K562 (cell line): ENCODE measurements around the gene JUN.

Source experiments
- BRCA1 ChIP-seq, 2 experiments: fragments of 450-650 bp in 1 of 2; sonication (generic) in 1 of 2; formaldehyde crosslinking in 1 of 2; IDR thresholded peaks; 2 replicates each; pipeline versions ENCODE4 v1.5.0 to v1.6.1; 2017 to 2020; ENCODE audit warnings: mild to moderate bottlenecking in 1 of 2, missing genetic modification reagents in 1 of 2
- CBX2 ChIP-seq: fragments of 200-600 bp; sonication (generic); IDR thresholded peaks from one replicate; pipeline ENCODE4 v1.6.1; 2012; ENCODE audit warnings: mild to moderate bottlenecking, low read length, inconsistent platforms; ENCODE audit not compliant: insufficient read depth, poor library complexity, severe bottlenecking
- CHD2 ChIP-seq: IDR thresholded peaks from 2 replicates; pipeline ENCODE4 v1.6.1; 2011; ENCODE audit warnings: low read depth, low read length
- CREB1 ChIP-seq, 2 experiments: sonication (generic) in 1 of 2; formaldehyde crosslinking in 1 of 2; IDR thresholded peaks; 2 replicates each; pipeline versions ENCODE4 v1.6.1 to v1.8.0; 2012 to 2022; ENCODE audit warnings: inconsistent platforms in 1 of 2, mild to moderate bottlenecking in 1 of 2, missing genetic modification reagents in 1 of 2, moderate library complexity in 1 of 2
- TCF7 ChIP-seq: sonication (generic); IDR thresholded peaks from 2 replicates; pipeline ENCODE4 v1.6.1; 2016; ENCODE audit warnings: antibody characterized with exemption, borderline replicate concordance

DNA sequence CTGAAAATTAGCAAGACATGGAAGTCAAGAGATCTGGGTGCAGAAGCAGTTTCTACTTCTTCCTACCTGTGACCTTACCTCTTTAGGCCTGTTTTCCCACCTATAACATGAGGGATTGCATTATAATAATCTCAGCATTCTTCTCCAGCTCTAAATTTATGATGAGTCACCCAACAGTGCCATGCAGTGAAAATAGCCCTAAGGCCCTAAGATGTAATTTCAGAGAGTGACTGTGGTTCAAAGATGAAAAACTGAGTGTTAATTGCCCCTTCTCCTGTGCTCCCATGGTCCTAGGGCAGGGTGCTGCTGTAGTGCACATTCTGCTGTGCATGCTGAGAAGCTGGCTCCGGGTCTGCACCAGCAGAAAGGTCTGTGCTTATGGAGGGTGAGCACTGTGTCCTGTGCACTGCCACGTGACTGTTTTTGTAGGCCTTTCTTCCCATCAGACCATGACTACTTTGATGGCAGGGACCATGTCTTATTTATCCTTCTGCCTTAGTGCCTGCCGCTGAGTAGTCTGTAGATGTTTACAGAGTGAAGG is 29.7 kb downstream of the JUN start:
- TF ChIP-seq CHD2 (no peak), TCF7 (no peak), BRCA1 (IDR thresholded peaks at IDR 0.05) (no peak), BRCA1 (CRISPR knock-in tag; IDR thresholded peaks at IDR 0.05) (no peak), CBX2 (no peak), CREB1 (IDR thresholded peaks at IDR 0.05) (no peak), CREB1 (CRISPR knock-in tag; IDR thresholded peaks at IDR 0.05) (no peak)
